C1 segment of cervical spinal cord (tissue), 14 donors: Measurements from ENCODE around the gene HMCN1.
"Not testable (repeated sequence)": the region's sequence is repeated elsewhere in the genome, so short reads cannot be mapped to it uniquely, and the experiment has no call there.

ENCODE experiments used
- DNase-seq, 14 donors: peaks; one replicate each; lab custom pipeline; 2025; lab: John Stamatoyannopoulos, UW

HMCN1 gene

DNA sequence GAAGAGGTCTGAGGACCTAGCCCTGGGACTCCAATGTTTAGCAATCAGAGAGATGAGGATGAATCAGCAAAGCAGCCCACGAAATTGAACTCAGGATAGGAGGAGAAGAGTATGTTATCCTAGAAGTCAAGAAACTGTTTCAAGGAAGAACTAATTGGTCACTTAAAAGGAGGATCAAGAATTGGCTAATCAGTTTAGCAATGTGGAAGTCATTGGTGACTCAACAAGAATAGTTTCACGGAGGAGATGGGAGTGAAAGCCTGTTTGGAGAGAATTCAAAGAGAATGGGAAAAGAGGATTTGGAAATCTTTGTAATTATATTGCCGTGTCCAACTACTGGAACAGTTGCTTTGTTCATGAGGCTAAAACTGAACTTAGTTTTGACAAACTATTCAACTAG, 7.4 kb downstream of the HMCN1 start:
- DNase-seq = no peak

GRCh38 chr1:185742403-185742802, 8.2 kb downstream of the HMCN1 start:
- no peak for DNase-seq

- DNase-seq = no peak
Measured at GRCh38 chr1:185745165-185745564, 11.0 kb downstream of the HMCN1 start.

DNA sequence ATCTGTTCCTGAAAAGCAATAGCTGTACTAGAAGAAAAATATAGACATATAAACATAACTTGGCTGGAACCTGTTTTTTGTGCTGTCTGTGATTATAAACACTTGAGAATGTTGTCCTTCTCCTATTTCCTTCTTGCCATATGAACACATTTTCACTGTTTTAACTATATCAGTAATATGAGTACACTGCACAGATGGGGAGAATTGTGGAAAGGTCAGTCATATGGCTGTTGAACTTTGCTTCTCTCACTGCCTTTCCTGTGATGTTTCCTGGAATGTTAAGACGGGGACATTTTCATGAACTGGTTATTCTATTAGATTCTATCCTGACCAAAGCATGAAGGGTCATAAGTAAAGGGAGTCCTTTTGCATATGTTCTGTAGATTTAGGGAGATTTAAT, 24.9 kb downstream of the HMCN1 start:
- no peak for DNase-seq

GRCh38 chr1:185761841-185762240, 27.6 kb downstream of the HMCN1 start:
- no peak for DNase-seq

DNA sequence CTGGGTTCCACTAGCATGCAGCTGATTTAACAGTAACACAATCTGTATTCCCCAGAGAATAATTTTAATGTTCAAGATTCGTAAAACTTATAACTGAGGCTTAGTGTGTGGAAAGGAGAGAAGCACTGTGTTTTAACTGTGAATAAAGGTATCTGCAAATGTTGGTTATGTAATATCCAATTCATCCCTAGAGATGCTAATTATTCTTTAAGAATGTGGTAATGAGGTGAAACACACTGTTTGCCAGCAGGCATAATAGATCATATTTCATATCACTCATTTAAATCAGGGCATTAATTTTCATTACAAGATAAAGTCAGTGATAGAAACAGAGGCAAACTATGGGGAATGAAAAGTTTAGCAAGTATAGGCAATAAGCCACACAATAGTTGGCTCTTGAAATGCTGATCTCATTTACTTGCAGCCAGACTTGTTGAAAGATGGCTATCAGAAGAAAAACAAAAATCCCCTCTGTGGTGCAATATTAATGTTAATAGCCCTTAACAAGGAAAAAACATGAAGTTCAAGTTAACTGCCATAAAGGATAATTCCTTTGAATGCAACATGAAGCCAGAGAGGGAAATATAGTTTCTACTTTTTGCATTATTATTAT, 33.4 kb downstream of the HMCN1 start:
- DNase-seq = no peak

DNA sequence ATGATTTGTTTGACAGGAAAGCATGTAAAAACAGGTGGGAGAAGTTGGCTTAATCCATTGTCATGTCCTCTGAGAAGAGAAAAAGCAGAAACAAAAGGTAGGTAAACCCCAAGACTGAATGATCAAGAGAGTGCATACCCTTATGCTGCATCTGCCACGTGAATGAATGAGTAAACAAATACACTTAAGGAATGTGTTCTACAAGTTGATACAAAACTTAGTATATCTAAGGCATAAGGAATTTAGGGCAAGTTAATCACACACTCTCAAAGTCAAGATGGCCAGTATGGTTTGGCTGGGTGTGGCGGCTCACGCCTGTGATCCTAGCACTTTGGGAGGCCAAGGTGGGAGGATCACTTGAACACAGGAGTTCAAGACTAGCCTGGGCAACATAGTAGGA, 34.2 kb downstream of the HMCN1 start:
- no peak for DNase-seq

DNA sequence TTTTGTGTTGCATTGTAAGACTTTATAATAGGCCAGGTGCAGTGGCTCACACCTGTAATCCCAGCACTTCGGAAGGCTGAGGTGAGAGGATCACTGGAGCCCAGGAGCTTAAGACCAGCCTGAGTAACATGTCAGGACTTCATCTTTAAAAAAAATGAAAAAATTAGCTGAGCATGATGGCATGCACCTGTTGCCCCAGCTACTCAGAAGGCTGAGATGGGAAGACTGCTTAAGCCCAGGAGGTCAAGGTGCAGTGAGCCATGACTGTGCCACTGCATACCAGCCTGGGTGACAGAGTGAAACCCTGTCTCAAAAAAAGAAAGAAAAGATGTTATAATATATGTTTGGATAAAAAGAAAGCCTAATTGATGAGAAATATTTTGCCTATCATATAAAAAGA, 34.9 kb downstream of the HMCN1 start:
- DNase-seq = no peak

DNA sequence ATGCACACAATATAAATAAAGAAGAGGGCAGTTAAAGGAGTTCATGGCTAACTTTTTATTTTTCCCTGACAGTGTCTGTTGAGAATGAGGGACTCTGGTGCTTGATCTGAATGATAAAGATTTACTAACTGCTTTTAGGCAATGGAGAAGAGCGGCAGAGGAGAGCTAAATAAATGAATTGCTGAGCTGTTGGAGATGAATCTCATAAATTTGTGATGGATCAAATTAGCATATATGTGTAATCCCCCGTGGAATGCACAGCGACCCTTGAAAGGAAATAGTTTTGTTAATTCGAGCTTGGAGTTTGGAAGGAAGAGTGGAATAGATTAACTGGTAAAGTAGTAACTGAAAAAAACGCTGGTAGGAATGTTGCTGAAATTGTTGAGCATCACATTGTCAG, 40.2 kb downstream of the HMCN1 start:
- no peak for DNase-seq

DNA sequence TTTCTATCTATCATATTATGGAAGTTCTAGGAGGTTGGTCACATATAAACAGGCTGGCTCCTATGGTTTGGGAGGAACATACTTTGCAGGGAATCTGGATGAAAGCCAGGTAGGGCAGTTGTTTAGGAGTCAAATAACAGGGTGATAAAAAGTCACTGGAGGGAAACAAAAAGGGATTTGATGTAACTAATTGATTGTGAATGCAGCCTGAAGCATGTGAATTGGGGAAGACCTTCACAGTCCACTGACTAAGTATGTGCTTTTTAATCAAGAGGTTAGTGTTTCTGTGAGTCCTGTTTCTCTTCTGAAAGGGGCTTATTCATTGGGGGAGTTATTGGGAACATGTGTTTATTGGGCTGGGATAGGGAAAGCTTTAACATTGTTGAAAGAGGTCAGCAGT, 41.3 kb downstream of the HMCN1 start:
- no peak for DNase-seq

GRCh38 chr1:185776522-185776921, 42.3 kb downstream of the HMCN1 start:
- no peak for DNase-seq

DNA sequence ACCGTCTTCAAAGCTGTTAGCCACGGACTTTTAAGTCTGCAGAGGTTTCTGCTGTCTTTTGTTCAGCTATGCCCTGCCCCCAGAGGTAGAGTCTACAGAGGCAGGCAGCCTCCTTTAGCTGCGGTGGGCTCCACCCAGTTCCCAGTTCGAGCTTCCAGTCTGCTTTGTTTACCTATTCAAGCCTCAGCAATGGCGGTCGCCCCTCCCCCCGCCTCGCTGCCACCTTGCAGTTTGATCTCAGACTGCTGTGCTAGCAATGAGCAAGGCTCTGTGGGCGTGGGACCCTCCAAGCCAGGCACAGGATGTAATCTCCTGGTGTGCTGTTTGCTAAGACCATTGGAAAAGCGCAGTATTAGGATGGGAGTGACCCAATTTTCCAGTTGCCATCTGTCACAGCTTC, 49.7 kb downstream of the HMCN1 start:
- not testable (repeated sequence) for DNase-seq

DNA sequence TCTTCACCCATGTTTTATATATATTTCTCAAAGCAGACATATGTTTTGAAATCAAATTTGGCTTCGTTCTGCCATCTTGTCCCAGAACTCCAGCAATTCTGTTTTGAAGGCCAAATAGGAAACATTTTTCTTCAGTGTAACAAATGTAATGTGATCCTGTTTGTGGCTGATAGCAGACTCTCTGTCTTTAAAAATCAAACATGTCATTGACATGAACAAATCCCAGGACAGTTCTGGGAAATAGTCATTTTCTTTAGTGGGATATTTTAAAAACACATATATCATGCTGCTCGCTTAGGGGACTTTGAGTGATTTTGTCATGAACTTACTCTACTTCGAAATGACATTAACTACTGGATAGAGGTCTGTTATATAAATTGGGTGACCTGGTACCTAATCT, 51.4 kb downstream of the HMCN1 start:
- DNase-seq = no peak

DNA sequence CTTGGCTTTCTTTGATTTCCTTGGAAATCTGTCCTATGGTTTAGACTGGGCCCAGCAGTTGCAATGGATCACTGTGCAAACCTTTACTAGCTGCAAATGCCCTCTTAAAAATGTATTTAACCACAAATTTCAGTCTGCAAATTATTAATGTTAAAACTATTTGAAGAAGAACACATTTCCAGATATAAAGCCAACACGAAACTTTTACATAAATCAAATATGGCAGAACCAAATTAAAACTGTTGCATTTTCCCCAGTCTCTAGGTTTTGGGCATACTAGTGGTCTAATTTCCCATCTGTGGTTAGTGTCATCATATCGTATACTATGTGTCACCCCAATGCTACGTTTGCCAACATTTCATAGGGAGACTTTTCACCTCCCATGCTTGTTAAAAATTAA, 52.3 kb downstream of the HMCN1 start:
- DNase-seq = no peak

- DNase-seq = no peak
Measured at GRCh38 chr1:185787238-185787637, 53.0 kb downstream of the HMCN1 start.

DNA sequence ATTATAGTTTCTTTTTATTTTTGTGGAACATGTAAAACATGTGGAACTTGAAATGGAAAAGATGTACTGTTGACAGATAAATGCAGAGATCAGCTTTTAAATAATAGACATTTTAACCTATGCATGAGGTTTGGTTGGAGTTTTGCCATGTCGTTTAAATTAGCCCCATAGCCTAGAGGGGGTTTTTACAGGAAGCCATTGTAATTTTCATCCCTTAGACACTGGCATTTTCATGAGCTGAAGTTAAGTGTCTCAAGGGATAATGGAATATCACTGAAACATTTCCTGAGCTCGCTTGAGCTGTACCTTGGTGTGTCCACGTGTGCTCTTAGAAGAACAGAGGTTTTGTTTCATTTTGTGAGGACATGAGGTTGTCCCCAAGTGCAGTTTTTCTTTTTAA, 54.2 kb downstream of the HMCN1 start:
- no peak for DNase-seq

DNA sequence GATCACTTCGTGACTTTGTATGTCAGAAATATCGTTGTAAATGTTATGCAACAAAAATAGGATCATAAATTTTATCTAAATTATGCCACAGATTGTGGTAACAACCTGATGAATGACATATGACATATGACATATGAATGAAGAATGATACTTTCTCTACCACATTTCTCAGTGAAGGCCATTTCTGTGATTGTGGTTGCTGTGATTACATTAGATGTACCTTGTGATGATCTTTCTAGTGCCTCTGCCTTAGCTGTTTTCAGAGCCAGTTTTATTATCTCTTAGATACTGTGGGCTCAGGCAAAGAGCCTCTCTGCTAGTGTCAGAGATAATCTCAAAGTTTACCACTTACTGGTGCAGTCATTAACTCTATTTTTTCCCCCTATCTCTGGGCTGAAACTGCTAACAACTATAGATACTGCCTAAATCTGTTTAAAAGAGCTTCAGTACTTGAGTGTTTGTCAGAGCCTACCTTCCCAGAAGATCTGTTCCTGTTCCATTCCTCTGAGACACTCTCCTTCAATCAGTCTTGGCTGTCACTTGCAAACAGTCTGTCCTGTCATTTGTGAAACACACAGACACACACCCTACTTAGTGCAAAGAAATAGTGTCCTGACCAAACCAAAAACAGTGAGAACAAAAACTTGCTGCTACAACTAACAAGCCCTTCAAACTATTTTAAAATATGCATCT, 55.5 kb downstream of the HMCN1 start:
- no peak for DNase-seq

GRCh38 chr1:185790194-185790735, 56.1 kb downstream of the HMCN1 start:
- no peak for DNase-seq

DNA sequence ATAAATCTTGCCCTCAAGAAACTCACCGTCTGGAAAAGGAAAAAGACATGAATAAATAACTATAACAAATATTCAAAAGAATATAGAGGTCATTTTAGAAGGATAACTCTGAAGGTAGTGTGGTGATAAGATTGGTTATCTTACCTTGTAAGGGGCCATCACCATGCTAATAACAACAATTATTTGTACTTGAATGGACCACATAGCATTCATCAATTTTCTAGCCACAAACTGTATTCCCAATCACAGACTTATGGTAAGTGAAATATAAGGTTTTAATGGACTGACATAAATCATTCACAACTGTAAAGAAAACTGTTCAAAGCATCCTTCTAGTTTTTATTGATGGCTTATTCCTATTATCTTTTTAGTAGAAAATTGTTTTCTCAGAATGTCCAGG, 57.8 kb downstream of the HMCN1 start:
- no peak for DNase-seq

DNA sequence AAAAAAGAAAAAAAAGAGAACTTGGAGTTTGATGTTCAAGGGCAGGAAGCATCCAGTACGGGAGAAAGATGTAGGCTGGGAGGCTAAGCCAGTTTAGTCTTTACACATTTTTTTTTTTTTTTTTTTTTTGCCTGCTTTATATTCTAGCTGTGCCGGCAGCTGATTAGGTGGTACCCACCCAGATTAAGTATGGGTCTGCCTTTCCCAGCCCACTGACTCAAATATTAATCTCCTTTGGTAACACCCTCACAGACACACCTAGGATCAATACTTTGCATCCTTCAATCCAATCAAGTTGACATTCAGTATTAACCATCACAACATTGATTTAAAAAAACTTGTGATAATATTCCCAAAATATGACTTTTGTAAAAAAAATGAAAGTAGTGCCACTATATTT, 60.3 kb downstream of the HMCN1 start:
- DNase-seq = not testable (repeated sequence)

DNA sequence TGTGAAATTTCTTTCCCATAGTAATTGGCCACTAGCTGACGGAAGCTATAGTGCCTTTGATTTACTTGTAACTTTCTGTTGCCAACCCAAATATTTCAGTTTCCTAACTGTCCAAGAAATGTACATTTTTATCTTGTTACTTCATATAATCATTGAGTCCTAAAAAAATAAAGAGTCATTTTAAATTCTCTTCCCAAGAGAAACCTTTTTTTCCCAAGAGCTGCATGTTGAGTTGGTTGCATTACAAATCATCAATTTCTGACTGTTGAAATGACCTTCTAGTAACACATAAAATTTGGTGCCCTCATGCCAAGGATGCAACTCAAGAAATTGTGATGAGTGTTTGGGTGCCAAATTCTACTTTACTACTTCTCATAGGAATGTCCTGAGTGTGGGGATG, 61.0 kb downstream of the HMCN1 start:
- no peak for DNase-seq

GRCh38 chr1:185798505-185798904, 64.3 kb downstream of the HMCN1 start:
- DNase-seq = no peak

DNA sequence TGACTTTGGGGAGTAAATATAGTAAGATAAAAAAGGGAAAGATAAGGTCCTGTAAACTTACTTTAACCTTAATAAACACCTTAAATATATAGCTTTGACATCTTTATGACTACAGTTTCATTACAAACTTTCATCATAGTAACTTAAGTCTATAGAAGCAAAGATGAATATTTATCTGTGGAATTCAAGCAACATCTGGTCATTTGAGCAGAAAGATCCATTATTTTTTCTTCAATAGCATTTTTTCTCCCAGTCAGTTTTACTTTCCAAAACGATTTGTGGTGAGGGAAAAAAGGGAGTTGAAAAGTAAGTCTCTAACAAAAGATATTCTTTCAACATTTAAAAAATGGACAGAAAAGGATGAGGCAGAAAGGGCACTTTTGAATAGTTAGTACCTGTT, 69.0 kb downstream of the HMCN1 start:
- no peak for DNase-seq

DNA sequence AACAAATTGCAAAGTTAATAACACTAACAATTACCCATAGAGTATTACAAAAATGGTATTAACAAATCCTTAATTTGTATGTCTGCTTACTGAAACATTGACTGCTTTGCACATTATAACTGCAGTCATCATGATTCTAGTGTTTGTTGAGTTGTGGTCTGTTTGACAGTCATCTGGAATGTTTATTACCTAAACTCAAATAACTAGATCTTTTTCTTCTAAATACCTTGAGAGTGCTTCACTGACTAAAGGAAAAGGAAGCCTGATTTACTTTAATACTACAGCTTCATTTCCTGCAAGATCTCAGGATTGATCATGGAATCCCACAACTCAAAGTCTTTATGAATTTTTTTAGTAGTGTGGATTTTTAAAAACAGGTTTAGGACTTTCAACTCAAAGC, 70.0 kb downstream of the HMCN1 start:
- no peak for DNase-seq
